Stimulated activated CD4-positive, alpha-beta T cell treated with anti-CD3 and anti-CD28 coated beads, Interleukin-1b, Interleukin-23, amount 100 ng/mL, for 4 hours (primary cell): ENCODE data around the gene ZNF530.

ENCODE experiments used
- DNase-seq, 2 donors: peaks; one replicate each; pipeline ENCODE4 v3.0.0-alpha.2; 2020; ENCODE audit warnings: low read depth in 2 of 2

ZNF530 gene

DNA sequence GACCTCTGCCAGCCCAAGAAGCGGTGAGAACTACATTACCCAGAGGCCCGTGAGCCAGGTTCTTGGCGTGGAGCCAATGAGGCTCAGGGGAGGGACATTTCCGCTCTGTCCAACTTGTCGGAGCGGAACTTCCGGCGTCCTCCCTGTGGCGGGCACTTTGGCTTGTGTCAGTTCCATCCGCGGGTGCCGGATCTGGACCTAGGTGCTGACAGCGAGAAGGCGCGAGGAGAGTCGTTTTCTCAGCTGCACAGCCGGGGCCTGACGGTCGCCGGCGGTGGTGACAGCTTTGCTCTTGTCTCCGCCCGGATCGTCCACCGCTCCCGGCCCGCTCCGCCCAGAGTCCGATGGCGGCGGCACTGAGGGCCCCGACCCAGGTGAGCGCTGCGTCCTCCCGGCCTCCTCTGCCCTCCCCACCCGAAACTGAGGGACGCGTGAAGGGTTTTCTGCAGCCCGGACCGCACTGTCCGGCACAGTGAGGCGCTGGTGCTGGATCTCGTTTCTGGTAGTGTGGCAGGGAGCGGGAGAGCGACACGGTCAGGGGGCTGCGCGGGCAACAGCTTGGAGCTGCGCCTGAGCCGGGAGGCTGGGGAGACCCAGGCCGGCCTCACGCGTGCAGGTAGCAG is at the start of gene ZNF530:
TSS of gene ZNF530 (plus strand) at position 125 of the 623 bp plus-strand sequence. CDS start 4,461 bp downstream, outside the sequence.
- peak; percentile 76 to 83 for DNase-seq

DNA sequence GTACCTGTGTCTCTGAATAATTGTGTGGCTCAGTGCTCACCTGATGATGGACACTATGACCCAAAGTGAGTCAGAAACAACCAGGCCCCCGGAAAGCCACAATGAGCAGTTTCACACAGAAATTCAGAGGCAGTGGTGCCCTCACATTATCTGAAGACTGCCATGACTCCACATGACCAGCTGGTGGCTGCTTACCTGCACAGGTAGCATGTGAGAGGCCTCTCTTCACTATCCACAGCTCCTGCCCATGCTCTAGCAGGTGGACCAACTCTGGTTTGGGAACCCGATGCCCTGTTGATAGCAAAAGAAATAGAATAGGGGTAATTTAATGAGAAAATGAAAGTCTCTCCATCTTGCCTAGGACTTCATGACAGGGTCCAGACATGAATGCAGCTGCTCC is 47.3 kb upstream of the ZNF530 start:
- DNase-seq: no peak

DNA sequence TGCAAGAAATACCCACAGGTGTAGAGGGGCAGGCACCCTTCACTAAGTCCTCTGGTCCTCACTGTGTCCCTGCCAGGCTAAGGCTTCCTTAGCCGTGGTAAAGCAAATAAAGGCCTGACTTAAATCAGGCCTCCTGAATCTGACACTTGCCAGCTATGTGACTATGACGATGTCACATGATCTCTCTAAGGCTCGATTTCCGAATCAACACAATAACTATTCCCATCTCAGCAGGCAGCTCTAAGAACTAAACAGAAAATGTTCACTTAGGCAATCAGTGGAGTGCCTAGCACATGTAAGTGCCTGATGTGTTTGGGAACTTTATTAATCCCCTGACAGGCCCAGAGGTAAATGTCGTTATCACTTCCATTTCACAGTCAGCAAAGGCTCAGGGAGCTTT is 42.0 kb upstream of the ZNF530 start:
- DNase-seq: no peak

DNA sequence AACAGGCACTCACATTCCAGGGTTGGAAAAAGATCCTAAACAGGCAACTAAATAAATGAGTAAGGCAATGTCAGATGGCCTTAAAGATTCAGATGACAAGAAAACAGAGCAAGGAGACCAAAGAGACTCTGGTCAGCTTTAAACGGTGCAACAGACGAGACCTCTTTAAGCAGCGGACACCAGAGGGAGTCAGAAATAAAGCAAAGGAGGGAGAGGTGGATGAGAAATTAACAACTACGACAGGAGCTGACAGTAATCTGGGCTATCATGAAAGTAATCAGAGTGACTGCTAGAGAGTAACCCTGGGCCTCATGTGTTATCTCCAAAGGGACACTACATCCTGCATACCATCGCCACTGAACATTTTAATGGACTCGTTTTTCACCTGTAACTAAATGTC is 41.2 kb upstream of the ZNF530 start:
- DNase-seq: no peak

DNA sequence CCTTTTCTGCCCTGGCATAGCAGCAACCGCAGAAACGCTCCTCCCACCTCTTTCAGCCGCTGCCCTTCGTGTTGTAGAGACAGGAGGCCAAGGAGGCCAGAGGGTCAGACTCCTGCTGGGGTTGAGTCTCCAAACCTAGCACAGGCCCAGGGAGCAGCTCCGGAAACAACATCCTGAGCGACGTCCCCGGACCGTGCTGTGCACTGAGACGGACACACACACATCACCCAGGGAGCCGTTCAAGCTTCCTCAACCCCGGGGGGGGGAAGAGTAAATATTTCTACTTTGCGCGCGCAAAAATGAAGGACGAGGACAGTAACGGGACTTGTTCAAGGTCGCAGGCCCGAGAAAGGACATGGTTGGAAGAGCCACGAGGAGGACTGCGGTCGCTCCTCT is 40.7 kb upstream of the ZNF530 start:
- peak in 1 of 2 donors; percentile 6 for DNase-seq

DNA sequence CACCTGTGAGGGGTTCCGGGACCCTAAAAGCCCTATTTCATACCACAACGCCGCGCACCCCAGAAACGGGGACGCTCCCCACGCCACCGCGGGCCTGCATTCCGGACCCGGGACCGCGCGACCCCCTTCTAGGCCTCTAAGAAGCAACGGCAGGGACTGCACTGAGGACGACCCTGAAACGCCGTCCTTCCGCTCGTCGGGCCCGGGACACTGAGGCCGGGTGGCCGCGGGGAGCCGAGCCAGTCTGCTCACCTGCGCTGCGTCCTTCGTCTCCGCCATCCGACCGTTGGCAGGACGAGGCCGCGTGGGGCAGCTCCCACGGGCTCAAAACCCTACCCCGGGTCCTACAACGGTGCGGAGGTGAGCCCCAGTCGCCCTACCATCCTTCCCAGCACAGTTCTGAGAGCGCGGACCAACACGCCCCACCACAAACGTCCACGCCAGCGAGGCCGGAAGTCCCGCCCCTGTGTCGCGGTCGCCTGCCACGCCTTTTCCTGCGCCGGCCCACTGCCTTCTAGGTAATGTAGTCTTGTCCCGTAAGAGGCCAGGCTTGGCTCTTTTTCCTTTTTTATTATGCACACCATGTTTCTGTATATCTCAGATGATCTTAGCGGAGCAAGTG is 40.2 kb upstream of the ZNF530 start, which contains the start of gene ZNF550:
TSS of gene ZNF550 (minus strand) at position 460 of the 622 bp plus-strand sequence. CDS start at position 279, 181 bp downstream.
- DNase-seq: peak; percentile 79 to 81

DNA sequence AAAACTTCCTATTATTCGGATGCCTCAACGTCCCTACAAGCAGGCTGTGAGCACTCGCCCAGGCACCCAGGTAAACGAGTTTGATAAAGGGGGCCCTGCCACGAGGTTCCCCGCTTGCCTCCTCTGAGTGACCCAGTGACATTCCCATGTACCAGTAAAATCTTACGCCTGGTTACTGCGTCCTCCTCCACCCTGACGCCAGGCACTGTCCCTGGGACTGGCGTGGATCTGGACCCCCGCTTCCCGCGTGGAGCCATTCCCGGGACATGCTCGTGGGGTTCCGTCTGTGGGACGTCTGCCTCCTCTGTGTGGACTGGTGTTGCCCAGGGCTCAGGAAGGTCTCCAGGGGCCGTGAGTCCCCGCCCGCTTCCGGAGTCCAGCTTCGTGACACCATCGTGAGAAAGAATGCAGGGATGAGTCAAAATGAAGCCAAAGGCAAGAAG is 39.6 kb upstream of the ZNF530 start:
- DNase-seq: no peak

DNA sequence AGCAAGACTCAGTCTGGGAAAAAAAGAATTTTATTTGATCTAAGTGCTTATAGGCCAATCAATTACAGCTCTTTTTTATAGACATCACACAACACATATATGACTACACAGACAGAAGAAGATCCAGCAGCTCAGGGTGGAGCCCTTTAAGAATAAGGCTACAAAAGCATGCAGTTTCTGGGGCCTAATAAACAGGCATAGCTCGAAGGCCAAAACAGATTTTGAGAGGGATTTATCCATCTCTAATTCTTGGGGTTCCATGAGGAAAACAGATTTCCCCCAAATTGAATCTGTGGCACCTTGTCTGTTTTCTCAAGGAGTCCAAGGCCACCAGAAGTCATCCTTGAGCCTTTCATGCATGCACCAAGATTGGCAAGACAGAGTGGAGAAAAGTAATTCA is 36.1 kb upstream of the ZNF530 start:
- no peak for DNase-seq

DNA sequence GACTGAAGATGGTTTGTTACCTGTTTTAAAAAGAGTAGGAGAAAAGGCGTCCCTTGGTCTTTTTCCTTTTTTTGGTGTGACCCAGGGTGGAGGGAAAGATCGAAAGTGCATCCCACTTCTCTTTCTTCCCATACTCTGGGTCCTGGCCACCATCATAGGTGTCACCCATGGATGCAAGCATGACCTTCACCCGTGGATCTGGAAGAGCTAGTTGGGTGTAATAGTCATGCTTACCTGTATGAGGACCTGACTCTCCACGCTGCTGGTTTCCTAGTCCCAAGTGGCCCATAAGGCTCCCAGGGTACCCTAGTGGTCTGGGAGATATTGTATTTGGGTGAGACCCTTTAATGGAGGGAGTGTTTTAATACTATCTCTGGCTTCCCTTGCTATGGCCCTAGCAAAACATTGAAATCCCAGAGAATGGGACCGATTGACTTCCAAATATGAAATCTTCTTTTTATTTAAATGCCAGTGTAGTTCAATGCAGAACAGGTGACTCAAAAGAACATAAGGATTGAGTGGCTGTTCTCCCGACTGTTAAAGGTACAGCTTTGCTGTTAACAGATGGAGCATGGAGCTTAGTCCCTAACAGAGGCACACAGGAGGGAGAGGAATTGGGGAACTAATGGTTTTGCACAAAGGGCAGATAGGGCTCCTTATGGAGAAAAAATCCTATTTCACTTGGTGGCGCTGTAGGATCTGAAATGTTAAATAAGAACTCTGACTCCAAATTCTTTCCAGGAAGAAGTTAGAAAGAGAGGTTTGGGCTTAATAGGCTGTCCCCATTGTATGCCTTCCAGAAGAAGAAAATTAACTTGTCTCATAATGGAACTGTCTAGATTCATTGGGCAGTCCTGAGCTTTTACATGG is 33.1 kb upstream of the ZNF530 start:
- no peak for DNase-seq

DNA sequence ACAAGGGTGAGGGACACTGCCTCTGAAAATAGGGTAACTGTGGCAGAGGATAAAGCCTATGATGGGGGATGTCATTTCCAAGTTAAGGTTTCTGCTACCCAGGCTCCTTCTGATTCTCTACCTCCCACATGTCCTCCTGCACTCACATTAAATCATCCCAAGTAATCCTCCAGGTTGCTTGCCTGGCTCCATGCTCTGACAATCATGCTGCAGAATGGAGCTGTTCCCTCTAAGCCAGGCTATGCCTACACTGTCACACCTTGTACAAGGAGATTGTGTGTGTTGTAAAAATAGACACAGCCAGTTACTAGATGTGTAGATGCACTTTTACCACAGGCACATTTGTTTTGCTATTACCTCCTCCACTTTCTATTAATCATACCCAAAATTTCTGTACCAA is 29.0 kb upstream of the ZNF530 start:
- no peak for DNase-seq

DNA sequence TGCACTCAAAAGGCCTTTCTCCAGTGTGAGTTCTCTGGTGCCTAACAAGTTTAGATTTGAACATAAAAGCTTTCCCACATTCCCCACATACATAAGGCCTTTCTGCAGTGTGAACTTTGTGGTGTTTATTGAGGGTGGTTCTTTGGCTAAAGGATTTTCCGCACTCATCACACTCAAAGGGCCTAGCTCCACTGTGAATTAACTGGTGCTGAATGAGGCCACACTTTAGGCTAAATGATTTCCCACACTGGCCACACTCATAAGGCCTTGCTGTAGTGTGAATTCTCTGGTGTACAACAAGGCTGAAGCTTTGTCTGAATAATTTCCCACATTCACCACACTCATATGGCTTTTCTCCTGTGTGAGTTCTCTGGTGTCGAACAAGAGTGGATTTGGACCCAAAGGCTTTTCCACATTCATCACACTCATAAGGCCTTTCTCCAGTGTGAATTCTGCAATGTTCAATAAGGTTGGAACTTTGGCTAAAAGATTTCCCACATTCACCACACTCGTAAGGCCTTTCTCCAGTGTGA is 27.2 kb upstream of the ZNF530 start:
- DNase-seq: no peak

DNA sequence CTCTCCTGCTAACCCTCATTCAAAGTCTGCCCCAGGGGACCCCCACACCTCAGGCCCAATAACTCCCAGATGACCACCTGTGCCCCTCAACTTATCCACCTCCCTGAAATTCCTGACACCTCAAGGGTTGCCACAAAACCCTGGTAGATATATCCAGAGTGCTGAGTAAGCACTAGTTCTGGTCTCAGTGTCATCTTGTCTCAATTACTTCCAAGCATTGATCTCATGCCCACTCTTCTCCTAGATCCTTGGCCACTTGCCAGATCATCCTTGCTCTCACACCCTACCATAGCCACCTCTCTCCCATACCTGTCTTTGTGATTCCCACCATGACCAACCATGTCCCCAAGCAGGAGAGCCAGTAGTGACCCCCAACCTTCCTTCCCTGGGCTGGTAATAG is 23.0 kb upstream of the ZNF530 start:
- DNase-seq: no peak

DNA sequence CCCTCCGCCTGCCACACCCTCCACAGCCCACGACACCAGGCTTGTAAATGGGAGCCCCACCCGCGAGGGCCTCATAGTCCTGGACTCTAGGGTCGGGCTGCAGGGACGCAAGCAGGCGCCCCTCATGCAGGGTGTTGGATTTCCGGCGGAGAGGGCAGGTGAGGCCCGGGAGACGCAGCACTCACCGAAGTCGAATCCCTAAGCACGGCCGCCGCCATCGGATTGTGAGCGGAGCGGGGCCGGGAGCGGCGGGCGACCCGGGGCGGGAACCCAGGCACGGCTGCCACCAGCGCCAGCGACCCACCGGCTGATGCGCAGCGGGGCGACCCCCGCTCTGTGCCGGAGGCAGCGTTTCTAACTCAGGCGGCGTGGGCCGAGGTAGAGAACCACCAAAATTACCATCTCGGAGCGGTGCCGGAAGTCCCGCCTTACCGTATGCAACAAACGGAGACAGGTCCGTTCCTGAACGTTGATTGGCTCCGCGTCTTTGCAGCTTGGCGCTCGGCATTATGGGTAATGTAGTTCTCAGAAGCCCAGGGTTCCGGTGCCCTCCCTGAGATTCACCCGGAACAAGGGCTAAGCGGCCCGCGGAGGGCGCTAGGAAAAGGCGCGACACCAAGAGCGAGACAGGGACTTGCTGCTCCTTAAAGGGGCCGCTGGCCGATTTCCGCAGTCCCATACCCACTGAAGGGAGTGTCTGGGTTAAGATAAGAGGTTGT is 21.0 kb upstream of the ZNF530 start, which contains the start of gene ZNF416:
TSS of gene ZNF416 (minus strand) at position 425 of the 719 bp plus-strand sequence. CDS start at position 218, 207 bp downstream.
- DNase-seq: peak; percentile 80 to 90

DNA sequence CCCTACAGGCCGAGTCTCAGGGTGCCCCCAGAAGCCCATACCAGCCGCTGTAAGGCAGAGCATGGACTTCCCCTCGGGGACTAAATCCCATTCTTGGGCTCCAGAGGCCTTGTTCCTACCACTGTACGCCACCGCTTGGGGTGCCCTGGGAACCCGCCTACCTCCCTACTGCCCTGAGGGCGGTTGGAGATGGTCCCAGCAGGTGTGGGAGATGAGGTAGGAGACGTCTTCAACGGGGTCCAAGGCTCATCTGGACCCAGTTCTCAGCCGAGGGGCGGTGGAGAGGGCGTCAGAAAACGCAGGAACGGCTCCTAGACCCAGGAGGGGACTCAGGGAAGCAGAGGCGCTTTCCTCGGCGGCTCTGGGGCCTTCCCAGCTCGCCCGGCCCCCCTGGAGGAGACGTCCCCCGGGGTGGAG is 16.6 kb upstream of the ZNF530 start:
- DNase-seq: no peak

DNA sequence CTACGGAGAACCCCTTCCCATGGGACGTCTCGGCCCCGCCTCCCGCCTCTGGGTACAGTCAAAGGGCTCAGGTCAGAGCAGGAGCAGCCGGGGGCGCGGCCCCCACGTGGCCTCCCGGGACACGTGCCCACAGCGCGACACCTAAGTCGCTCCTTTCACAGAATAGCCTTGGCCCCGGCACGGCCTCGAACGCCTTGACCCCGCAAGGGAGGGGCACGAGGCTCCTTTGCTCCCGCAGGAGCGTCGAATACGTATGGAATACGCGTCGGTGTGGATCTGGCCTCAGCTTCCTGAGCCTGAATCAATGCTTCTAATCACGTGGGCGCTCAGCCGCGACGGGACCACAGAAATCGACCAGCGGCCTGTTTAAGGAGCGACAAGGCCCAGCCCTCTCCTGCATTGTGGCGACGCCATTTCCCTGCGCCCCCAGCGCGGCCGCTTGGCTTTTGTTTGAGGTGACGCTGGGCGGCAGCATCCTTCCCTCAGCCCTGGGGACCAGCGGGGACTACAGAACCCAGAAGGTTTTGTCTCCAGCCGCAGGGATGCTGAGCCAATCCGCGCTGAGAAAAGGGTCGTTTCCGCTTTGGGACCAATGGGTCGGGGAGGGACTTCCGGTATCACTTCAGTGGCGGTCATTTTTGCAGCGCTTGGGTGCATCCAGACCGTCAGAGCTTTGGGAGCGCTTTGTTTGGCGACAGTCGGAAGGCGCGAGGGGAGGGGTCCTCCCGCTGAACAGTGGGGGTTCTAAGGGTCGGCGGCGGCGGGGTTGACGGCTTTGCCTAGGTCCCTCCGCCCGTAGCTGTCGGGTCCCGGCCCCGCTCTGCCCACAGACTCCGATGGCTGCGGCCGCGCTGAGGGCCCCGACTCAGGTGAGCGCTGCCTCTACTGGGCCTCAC is 15.9 kb upstream of the ZNF530 start, which contains the start of gene ZIK1:
TSS of gene ZIK1 (plus strand) at position 625 of the 896 bp plus-strand sequence. CDS start at position 837, 212 bp downstream.
- peak; percentile 68 to 79 for DNase-seq

DNA sequence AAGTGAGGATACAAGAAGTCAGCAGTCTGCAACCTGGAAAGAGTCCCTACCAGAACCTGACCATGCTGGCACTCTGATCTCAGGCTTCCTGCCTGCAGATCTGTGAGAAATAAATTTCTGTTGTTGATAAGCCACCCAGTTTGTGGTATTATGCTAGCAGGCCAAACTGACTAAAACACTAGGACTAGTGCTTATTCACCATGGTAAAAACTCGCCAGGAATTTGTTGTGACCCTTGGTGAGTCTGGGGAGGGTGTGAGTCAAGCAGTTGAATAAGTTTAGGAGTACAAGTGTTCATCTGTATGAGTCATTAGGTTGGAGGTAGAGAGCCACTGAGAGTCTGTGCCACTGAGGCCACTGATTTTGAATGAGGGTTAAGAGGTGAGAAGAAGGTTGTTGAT is 12.2 kb upstream of the ZNF530 start:
- DNase-seq: no peak

DNA sequence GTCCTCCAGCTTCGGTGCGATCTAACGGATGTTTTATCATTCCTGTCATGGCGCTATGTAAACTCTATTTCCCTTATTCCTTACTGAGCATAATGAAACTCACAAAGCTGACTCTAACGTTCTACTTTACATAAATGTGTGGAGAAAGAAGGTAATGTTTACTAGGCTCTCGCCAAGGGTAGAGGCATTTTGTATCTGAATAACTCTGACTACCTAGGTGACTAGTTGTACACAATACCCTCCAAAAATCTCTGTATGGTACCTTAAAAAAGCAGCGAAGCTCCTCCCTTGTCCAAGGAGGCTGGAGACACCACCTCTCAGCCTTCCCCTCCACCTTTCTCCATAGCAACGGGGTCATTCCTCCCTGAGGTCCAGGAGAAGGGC is 316 bp upstream of the ZNF530 start:
- no peak for DNase-seq

DNA sequence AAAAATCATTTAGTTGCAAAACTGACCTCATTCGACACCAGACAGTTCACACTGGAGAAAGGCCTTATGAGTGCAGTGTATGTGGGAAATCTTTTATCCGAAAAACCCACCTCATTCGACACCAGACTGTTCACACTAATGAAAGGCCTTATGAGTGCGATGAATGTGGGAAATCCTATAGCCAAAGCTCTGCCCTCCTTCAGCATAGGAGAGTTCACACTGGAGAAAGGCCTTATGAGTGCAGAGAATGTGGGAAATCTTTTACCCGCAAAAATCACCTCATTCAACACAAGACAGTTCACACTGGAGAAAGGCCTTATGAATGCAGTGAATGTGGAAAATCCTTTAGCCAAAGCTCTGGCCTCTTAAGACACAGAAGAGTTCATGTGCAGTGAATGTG is 7.2 kb downstream of the ZNF530 start:
- DNase-seq: no peak

DNA sequence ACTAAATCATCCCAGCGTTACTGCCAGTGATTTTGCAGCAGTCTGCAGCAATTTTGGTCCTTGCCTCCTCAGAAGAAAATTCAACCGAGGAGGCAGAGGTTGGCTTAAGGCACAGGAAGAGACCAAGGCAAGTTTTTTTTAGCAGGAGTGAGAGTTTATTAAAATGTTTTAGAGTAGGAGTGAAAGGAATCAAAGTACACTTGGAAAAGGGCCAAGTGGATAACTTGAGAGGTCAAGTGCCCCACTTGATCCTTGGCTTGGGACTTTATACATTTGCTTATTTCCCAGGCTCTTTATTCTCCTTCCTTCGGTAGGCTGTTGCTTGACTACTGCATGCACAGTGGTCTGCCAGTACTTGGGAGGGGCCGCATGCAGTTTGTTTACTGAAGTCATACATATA is 11.4 kb downstream of the ZNF530 start:
- DNase-seq: no peak
